ENCODE data around the gene RTN4. TPM values are rescaled to one million over a fixed set of nuclear protein-coding genes. Genes with fewer than 3 reads are reported as not detected.
"Not testable (repeated sequence)": the region's sequence is repeated elsewhere in the genome, so short reads cannot be mapped to it uniquely, and the experiment has no call there.

Gene RTN4
- total RNA-seq, 8 experiments from 2014 or later, result 131 to 519 (median 248) TPM

GRCh38 chr2:55010915-55011314 lies 39.3 kb downstream of the RTN4 start:
- WGBS, 10 experiments, result 61 to 100% (median 75%) methylated on average over 1 to 2 of the region's 2 CpGs; no CpG with 5 or more reads in 3 of the 10 experiments
- H3K4me3 ChIP-seq, result no peak overlapping the region
- peak in 7 of 8 experiments; percentile 19 to 56 (median 54) for ATAC-seq (replicated peaks in 6 of 8)
- in situ Hi-C loops (cut with MboI; ENCODE audit: low pct_unique_long_range_greater_than_20kb in 2 of 9, low sequenced_read_pairs in 9 of 9, unreplicated experiment in 9 of 9), result no loop called here
- peaks cover 11 to 45% of the 10 kb centered on the region in 2 donors for H3K4me1 ChIP-seq (replicated peaks in 1 of 2)
- no peak overlapping the region for H3K27ac ChIP-seq

- 0 to 100% (median 56%) methylated on average over 1 to 5 of the region's 5 CpGs for WGBS, 10 experiments
- H3K27ac ChIP-seq, result no peak overlapping the region
- peaks cover 11 to 45% of the 10 kb centered on the region in 2 donors for H3K4me1 ChIP-seq (replicated peaks in 1 of 2)
- peak; percentile 76 to 99 (median 91) for ATAC-seq (replicated peaks in 6 of 8)
- H3K4me3 ChIP-seq, result no peak overlapping the region
- in situ Hi-C loops (cut with MboI; ENCODE audit: low pct_unique_long_range_greater_than_20kb in 2 of 9, low sequenced_read_pairs in 9 of 9, unreplicated experiment in 9 of 9), result no loop called here
Measured at GRCh38 chr2:55010149-55010591, 40.1 kb downstream of the RTN4 start.

GRCh38 chr2:55009277-55010060 lies 40.8 kb downstream of the RTN4 start:
- 4 to 100% (median 78%) methylated on average over 1 to 7 of the region's 7 CpGs for WGBS, 10 experiments
- in situ Hi-C loops (cut with MboI; ENCODE audit: low pct_unique_long_range_greater_than_20kb in 2 of 9, low sequenced_read_pairs in 9 of 9, unreplicated experiment in 9 of 9), result no loop called here
- H3K4me1 ChIP-seq (replicated peaks in 1 of 2), result peaks cover 11 to 38% of the 10 kb centered on the region in 2 donors

GRCh38 chr2:55006306-55006705 lies 43.9 kb downstream of the RTN4 start:
- no peak for ATAC-seq (replicated peaks in 6 of 8)
- Histone ChIP-seq H3K4me3 (no peak overlapping the region), H3K4me1 (replicated peaks in 1 of 2) (peaks cover 11 to 17% of the 10 kb centered on the region in 2 donors), H3K27ac (no peak overlapping the region)
- 20 to 100% (median 73%) methylated on average over 1 to 3 of the region's 3 CpGs; no CpG with 5 or more reads in 1 of the 10 experiments for WGBS, 10 experiments
- in situ Hi-C loops (cut with MboI; ENCODE audit: low pct_unique_long_range_greater_than_20kb in 2 of 9, low sequenced_read_pairs in 9 of 9, unreplicated experiment in 9 of 9), result no loop called here

More at GRCh38 chr2:55009277-55010060, 40.8 kb downstream of the RTN4 start:
- peak in 3 of 8 experiments; percentile 7 to 14 (median 12) for ATAC-seq (replicated peaks in 6 of 8)
- Histone ChIP-seq H3K4me3 (no peak overlapping the region), H3K27ac (no peak overlapping the region)

GRCh38 chr2:55003706-55004639 lies 46.3 kb downstream of the RTN4 start:
- Histone ChIP-seq H3K4me1 (replicated peaks in 1 of 2) (peaks cover 10 to 19% of the 10 kb centered on the region in 2 donors), H3K4me3 (no peak overlapping the region), H3K27ac (no peak overlapping the region)
- no peak for ATAC-seq (replicated peaks in 6 of 8)
- in situ Hi-C loops (cut with MboI; ENCODE audit: low pct_unique_long_range_greater_than_20kb in 2 of 9, low sequenced_read_pairs in 9 of 9, unreplicated experiment in 9 of 9), result no loop called here
- WGBS, 10 experiments, result 71 to 100% (median 91%) methylated on average over 2 to 7 of the region's 10 CpGs; no CpG with 5 or more reads in 1 of the 10 experiments

- 8 to 72% (median 50%) methylated on average over 1 to 2 of the region's 2 CpGs; no CpG with 5 or more reads in 2 of the 10 experiments for WGBS, 10 experiments
- in situ Hi-C loops (cut with MboI; ENCODE audit: low pct_unique_long_range_greater_than_20kb in 2 of 9, low sequenced_read_pairs in 9 of 9, unreplicated experiment in 9 of 9), result no loop called here
- Histone ChIP-seq H3K27ac (no peak overlapping the region), H3K4me3 (no peak overlapping the region), H3K4me1 (replicated peaks in 1 of 2) (peaks cover 10 to 25% of the 10 kb centered on the region in 2 donors)
- no peak for ATAC-seq (replicated peaks in 6 of 8)
Measured at GRCh38 chr2:55001716-55002115, 48.5 kb downstream of the RTN4 start.

GRCh38 chr2:55000341-55000740 lies 49.9 kb downstream of the RTN4 start:
- H3K27ac ChIP-seq, result no peak overlapping the region
- 14 to 96% (median 79%) methylated on average over 1 to 4 of the region's 4 CpGs; no CpG with 5 or more reads in 1 of the 10 experiments for WGBS, 10 experiments
- in situ Hi-C loops (cut with MboI; ENCODE audit: low pct_unique_long_range_greater_than_20kb in 2 of 9, low sequenced_read_pairs in 9 of 9, unreplicated experiment in 9 of 9), result no loop called here
- no peak overlapping the region for H3K4me3 ChIP-seq
- H3K4me1 ChIP-seq (replicated peaks in 1 of 2), result peaks cover 10 to 25% of the 10 kb centered on the region in 2 donors
- no peak for ATAC-seq (replicated peaks in 6 of 8)

GRCh38 chr2:54999182-54999581 lies 51.1 kb downstream of the RTN4 start:
- in situ Hi-C loops (cut with MboI; ENCODE audit: low pct_unique_long_range_greater_than_20kb in 2 of 9, low sequenced_read_pairs in 9 of 9, unreplicated experiment in 9 of 9), result no loop called here
- H3K4me1 ChIP-seq (replicated peaks in 1 of 2), result peaks cover 10 to 31% of the 10 kb centered on the region in 2 donors
- no peak overlapping the region for H3K27ac ChIP-seq
- 0 to 58% (median 36%) methylated on average over 2 to 3 of the region's 3 CpGs; no CpG with 5 or more reads in 1 of the 10 experiments for WGBS, 10 experiments
- H3K4me3 ChIP-seq, result no peak overlapping the region
- peak in 6 of 8 experiments; percentile 33 to 72 (median 55) for ATAC-seq (replicated peaks in 6 of 8)

GRCh38 chr2:54997826-54998225 lies 52.4 kb downstream of the RTN4 start:
- 44 to 100% (median 78%) methylated on average over 1 of the region's 1 CpG; no CpG with 5 or more reads in 6 of the 10 experiments for WGBS, 10 experiments
- peaks cover 10 to 32% of the 10 kb centered on the region in 2 donors for H3K4me1 ChIP-seq (replicated peaks in 1 of 2)
- in situ Hi-C loops (cut with MboI; ENCODE audit: low pct_unique_long_range_greater_than_20kb in 2 of 9, low sequenced_read_pairs in 9 of 9, unreplicated experiment in 9 of 9), result no loop called here
- H3K27ac ChIP-seq, result no peak overlapping the region
- H3K4me3 ChIP-seq, result no peak overlapping the region
- peak in 1 of 8 experiments; percentile 14 for ATAC-seq (replicated peaks in 6 of 8)

GRCh38 chr2:54995553-54995952 lies 54.7 kb downstream of the RTN4 start:
- in situ Hi-C loops (cut with MboI; ENCODE audit: low pct_unique_long_range_greater_than_20kb in 2 of 9, low sequenced_read_pairs in 9 of 9, unreplicated experiment in 9 of 9), result no loop called here
- H3K4me1 ChIP-seq (replicated peaks in 1 of 2), result peaks cover 10 to 28% of the 10 kb centered on the region in 2 donors
- ATAC-seq (replicated peaks in 6 of 8), result no peak
- H3K4me3 ChIP-seq, result no peak overlapping the region
- 60 to 100% (median 93%) methylated on average over 1 to 3 of the region's 3 CpGs for WGBS, 10 experiments
- H3K27ac ChIP-seq, result no peak overlapping the region

GRCh38 chr2:54990694-54991093 lies 59.6 kb downstream of the RTN4 start:
- in situ Hi-C loops (cut with MboI; ENCODE audit: low pct_unique_long_range_greater_than_20kb in 2 of 9, low sequenced_read_pairs in 9 of 9, unreplicated experiment in 9 of 9); H3K4me3 ChIP-seq; ATAC-seq (replicated peaks in 6 of 8); H3K4me1 ChIP-seq (replicated peaks in 1 of 2); H3K27ac ChIP-seq: not testable (repeated sequence)
- WGBS, 10 experiments, result 80 to 100% (median 100%) methylated on average over 1 to 13 of the region's 19 CpGs; no CpG with 5 or more reads in 3 of the 10 experiments

GRCh38 chr2:54988612-54989011 lies 61.6 kb downstream of the RTN4 start:
- H3K4me3 ChIP-seq, result no peak overlapping the region
- no peaks in the 10 kb centered on the region for H3K4me1 ChIP-seq (replicated peaks in 1 of 2)
- peak in 1 of 8 experiments; percentile 33 for ATAC-seq (replicated peaks in 6 of 8)
- in situ Hi-C loops (cut with MboI; ENCODE audit: low pct_unique_long_range_greater_than_20kb in 2 of 9, low sequenced_read_pairs in 9 of 9, unreplicated experiment in 9 of 9), result no loop called here
- WGBS, 10 experiments, result 56 to 100% (median 90%) methylated on average over 1 to 3 of the region's 3 CpGs
- H3K27ac ChIP-seq, result no peak overlapping the region

GRCh38 chr2:54986264-54986663 lies 64.0 kb downstream of the RTN4 start:
- H3K27ac ChIP-seq, result no peak overlapping the region
- peak in 1 of 8 experiments; percentile 36 for ATAC-seq (replicated peaks in 6 of 8)
- H3K4me3 ChIP-seq, result no peak overlapping the region
- WGBS, 10 experiments, result 25 to 100% (median 85%) methylated on average over 2 to 3 of the region's 3 CpGs
- in situ Hi-C loops (cut with MboI; ENCODE audit: low pct_unique_long_range_greater_than_20kb in 2 of 9, low sequenced_read_pairs in 9 of 9, unreplicated experiment in 9 of 9), result no loop called here
- H3K4me1 ChIP-seq (replicated peaks in 1 of 2), result no peaks in the 10 kb centered on the region

Data from motor neuron (in vitro differentiated cells).